Measurements from ENCODE around the gene CELF3.

DNA sequence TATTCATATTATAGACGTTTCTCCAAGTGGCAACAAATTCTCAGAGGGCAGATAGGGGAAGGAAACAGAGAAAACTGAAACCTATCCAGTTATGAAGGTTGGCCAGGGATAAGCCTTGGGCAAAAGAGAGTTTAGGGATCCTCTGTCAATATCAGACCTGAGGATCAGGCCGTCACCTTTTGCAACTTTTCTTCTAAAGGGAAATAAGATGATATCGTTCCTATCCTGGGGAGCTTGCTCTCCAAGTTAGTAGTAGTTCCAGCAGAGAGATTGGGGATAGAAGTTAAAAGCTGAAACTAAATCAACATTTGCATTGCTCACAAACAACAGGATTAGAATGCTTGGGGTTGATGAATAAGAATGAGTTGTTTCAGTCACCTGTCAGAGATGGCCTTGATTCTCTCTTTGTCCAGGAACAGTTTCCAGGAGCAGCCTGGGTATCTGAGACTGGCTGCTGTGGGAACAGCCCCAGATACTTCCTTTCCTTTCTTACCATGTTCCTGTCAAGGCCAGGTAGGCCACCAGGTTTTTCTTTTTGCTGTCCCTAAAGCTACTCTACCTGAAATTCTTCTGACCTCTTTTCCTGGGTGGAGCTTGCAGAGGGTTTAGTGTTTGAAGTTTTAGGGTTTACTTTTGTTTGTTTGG, 7.2 kb upstream of the CELF3 start:
- TF ChIP-seq EZH2phosphoT487 (IDR thresholded peaks at IDR 0.05; ENCODE audit: insufficient read depth, low read depth) (no peak), EZH2 (IDR thresholded peaks at IDR 0.05; ENCODE audit: insufficient read depth, poor library complexity, severe bottlenecking) (no peak)
